ENCODE measurements around the gene UBASH3B. TPM values are rescaled to one million over a fixed set of nuclear protein-coding genes. Genes with fewer than 3 reads are reported as not detected.

The UBASH3B gene
- total and polyA plus RNA-seq, 7 donors: 1.4 to 17.5 (median 8.5) TPM

- H3K4me3 ChIP-seq: no peak overlapping the region
- H3K9me3 ChIP-seq: no peaks in the 10 kb centered on the region
- DNase-seq: no peak
- no peaks in the 10 kb centered on the region for H3K27me3 ChIP-seq (ENCODE audit: insufficient read depth in 3 of 3, low read length in 2 of 3)
- peaks cover 9% of the 10 kb centered on the region for H3K4me1 ChIP-seq
- ATAC-seq: no peak
- intact Hi-C loops (cut with DNase I): no loop called here
- H3K36me3 ChIP-seq (ENCODE audit: insufficient read depth in 1 of 2, low read depth in 1 of 2): no peaks in the 10 kb centered on the region
- H3K27ac ChIP-seq: no peak overlapping the region
- no peak for TF ChIP-seq CTCF (IDR thresholded peaks at IDR 0.05)
- 74 to 84% (median 76%) methylated on average over 5 of the region's 5 CpGs for WGBS, 3 donors
Observed at GRCh38 chr11:122802876-122803275, 147.4 kb downstream of the UBASH3B start.

- ATAC-seq (no peak), DNase-seq (no peak)
Observed at GRCh38 chr11:122803306-122803705, 147.8 kb downstream of the UBASH3B start.

GRCh38 chr11:122803716-122804115 lies 148.2 kb downstream of the UBASH3B start:
- DNase-seq: no peak
- intact Hi-C loops (cut with DNase I): no loop called here
- no peak for TF ChIP-seq CTCF (IDR thresholded peaks at IDR 0.05)
- Histone ChIP-seq H3K36me3 (ENCODE audit: insufficient read depth in 1 of 2, low read depth in 1 of 2) (no peaks in the 10 kb centered on the region), H3K4me3 (no peak overlapping the region), H3K27ac (no peak overlapping the region), H3K9me3 (no peaks in the 10 kb centered on the region), H3K27me3 (ENCODE audit: insufficient read depth in 3 of 3, low read length in 2 of 3) (no peaks in the 10 kb centered on the region), H3K4me1 (peaks cover 14% of the 10 kb centered on the region)
- 93 to 97% (median 96%) methylated on average over 5 of the region's 5 CpGs for WGBS, 3 donors
- ATAC-seq: no peak

More at GRCh38 chr11:122803306-122803705, 147.8 kb downstream of the UBASH3B start:
- Histone ChIP-seq H3K36me3 (ENCODE audit: insufficient read depth in 1 of 2, low read depth in 1 of 2) (no peaks in the 10 kb centered on the region), H3K27ac (no peak overlapping the region), H3K27me3 (ENCODE audit: insufficient read depth in 3 of 3, low read length in 2 of 3) (no peaks in the 10 kb centered on the region), H3K4me1 (peaks cover 13% of the 10 kb centered on the region), H3K4me3 (no peak overlapping the region), H3K9me3 (no peaks in the 10 kb centered on the region)
- WGBS, 3 donors: 53 to 81% (median 77%) methylated on average over 2 of the region's 2 CpGs
- intact Hi-C loops (cut with DNase I): no loop called here
- TF ChIP-seq CTCF (IDR thresholded peaks at IDR 0.05): no peak

GRCh38 chr11:122804161-122804560 lies 148.6 kb downstream of the UBASH3B start:
- no peak for TF ChIP-seq CTCF (IDR thresholded peaks at IDR 0.05)
- intact Hi-C loops (cut with DNase I): no loop called here
- H3K36me3 ChIP-seq (ENCODE audit: insufficient read depth in 1 of 2, low read depth in 1 of 2): no peaks in the 10 kb centered on the region

GRCh38 chr11:122804796-122805195 lies 149.3 kb downstream of the UBASH3B start:
- 78 to 81% (median 80%) methylated on average over 6 of the region's 6 CpGs for WGBS, 3 donors
- DNase-seq (no peak), ATAC-seq (no peak)
- Histone ChIP-seq H3K27ac (no peak overlapping the region), H3K4me3 (no peak overlapping the region), H3K9me3 (no peaks in the 10 kb centered on the region), H3K4me1 (peaks cover 9% of the 10 kb centered on the region), H3K36me3 (ENCODE audit: insufficient read depth in 1 of 2, low read depth in 1 of 2) (no peaks in the 10 kb centered on the region), H3K27me3 (ENCODE audit: insufficient read depth in 3 of 3, low read length in 2 of 3) (no peaks in the 10 kb centered on the region)
- intact Hi-C loops (cut with DNase I): no loop called here
- TF ChIP-seq CTCF (IDR thresholded peaks at IDR 0.05): no peak

More at GRCh38 chr11:122804161-122804560, 148.6 kb downstream of the UBASH3B start:
- no peak for ATAC-seq
- H3K4me1 ChIP-seq: peaks cover 14% of the 10 kb centered on the region
- no peaks in the 10 kb centered on the region for H3K27me3 ChIP-seq (ENCODE audit: insufficient read depth in 3 of 3, low read length in 2 of 3)
- 69 to 87% (median 70%) methylated on average over 4 of the region's 4 CpGs for WGBS, 3 donors
- no peak overlapping the region for H3K27ac ChIP-seq
- no peaks in the 10 kb centered on the region for H3K9me3 ChIP-seq
- H3K4me3 ChIP-seq: no peak overlapping the region
- no peak for DNase-seq
